Right atrium auricular region (tissue), 2 donors: ENCODE results near the gene RITA1. TPM values are rescaled to one million over a fixed set of nuclear protein-coding genes. Genes with fewer than 3 reads are reported as not detected.

ENCODE experiments used
- DNase-seq: peaks from one replicate; pipeline ENCODE4 v3.0.0-alpha.2; 2019; ENCODE audit warnings: low spot score
- H3K27ac ChIP-seq, 2 donors: fragments of 200-600 bp; sonication (generic); 1 replicate in 1 of 2; 2 replicates in 1 of 2; pipeline ENCODE4 v1.5.1; 2016 to 2019
- H3K27me3 ChIP-seq, 2 donors: fragments of 200-600 bp; sonication (generic); one replicate each; pipeline versions ENCODE4 v1.5.1 to v1.6.0; 2017 to 2019
- H3K36me3 ChIP-seq: fragments of 200-600 bp; sonication (generic); one replicate; pipeline ENCODE4 v1.5.1; 2016
- H3K4me1 ChIP-seq, 2 donors: fragments of 200-600 bp; sonication (generic); one replicate each; pipeline versions ENCODE4 v1.5.1 to v1.6.0; 2017 to 2019
- H3K4me3 ChIP-seq, 2 donors: fragments of 200-600 bp; sonication (generic); 1 replicate in 1 of 2; 2 replicates in 1 of 2; pipeline ENCODE4 v1.5.1; 2017 to 2019; ENCODE audit warnings: mild to moderate bottlenecking in 1 of 2, moderate library complexity in 1 of 2
- H3K9me3 ChIP-seq, 2 donors: fragments of 200-600 bp; sonication (generic); one replicate each; pipeline ENCODE4 v1.5.1; 2019
- total RNA-seq, 2 donors: library from RNA; depleted of rRNA; stranded (reverse); fragments of >200 nt; gene quantifications; one replicate each; pipeline ENCODE4 v1.1.0, GENCODE V29; 2016
- TF ChIP-seq, protein P1 (sequence below), 2 donors: fragments of 200-600 bp; sonication (generic); IDR thresholded peaks; one replicate each; pipeline ENCODE4 v1.5.1; 2019; ENCODE audit warnings: antibody characterized with exemption in 2 of 2

RITA1 gene
- total RNA-seq, 2 donors from 2014 or later: 18.2 to 25.4 TPM

DNA sequence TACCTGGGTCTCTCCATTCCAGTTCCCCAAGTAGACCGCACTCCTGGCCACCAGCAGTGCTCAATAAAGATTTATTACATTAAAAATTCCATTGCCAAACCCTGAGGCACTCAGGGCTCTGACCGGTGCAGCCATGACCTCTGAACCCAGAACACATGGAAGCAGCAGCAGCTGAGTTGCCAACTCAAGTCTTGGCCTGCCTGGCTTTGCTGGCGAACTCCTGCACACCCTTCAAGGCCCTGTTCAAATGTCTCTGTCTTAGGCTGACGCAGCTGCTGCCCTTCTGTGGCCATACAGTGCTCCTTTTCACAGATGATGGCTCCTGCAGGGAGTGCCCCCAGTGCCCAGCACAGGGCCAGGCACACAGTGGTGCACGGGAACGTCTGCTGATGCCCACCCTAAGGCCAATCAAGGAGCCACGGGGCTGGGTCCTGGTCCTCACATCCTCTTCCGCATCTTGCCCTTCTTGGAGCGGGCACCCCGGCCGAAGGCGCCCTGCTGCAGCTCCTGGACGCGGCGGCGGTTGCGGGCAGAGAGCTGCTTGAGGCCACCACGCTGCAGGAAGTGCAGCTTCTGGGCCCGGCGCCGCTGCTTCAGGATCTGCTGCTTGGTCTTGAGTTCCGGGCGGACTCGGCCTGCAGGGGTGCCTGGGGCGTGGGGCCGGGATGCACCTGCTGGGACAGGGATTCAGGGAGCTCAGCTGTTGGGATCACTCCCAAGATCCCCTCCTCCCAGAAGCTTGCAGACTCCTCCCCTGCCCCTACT, 26.9 kb upstream of the RITA1 start:
- peaks cover 7 to 10% of the 10 kb centered on the region in 2 donors for H3K27me3 ChIP-seq
- no peak overlapping the region for H3K4me3 ChIP-seq
- H3K27ac ChIP-seq: no peak overlapping the region
- H3K36me3 ChIP-seq: peaks cover 57% of the 10 kb centered on the region
- H3K9me3 ChIP-seq: no peaks in the 10 kb centered on the region
- TF ChIP-seq, protein P1, sequence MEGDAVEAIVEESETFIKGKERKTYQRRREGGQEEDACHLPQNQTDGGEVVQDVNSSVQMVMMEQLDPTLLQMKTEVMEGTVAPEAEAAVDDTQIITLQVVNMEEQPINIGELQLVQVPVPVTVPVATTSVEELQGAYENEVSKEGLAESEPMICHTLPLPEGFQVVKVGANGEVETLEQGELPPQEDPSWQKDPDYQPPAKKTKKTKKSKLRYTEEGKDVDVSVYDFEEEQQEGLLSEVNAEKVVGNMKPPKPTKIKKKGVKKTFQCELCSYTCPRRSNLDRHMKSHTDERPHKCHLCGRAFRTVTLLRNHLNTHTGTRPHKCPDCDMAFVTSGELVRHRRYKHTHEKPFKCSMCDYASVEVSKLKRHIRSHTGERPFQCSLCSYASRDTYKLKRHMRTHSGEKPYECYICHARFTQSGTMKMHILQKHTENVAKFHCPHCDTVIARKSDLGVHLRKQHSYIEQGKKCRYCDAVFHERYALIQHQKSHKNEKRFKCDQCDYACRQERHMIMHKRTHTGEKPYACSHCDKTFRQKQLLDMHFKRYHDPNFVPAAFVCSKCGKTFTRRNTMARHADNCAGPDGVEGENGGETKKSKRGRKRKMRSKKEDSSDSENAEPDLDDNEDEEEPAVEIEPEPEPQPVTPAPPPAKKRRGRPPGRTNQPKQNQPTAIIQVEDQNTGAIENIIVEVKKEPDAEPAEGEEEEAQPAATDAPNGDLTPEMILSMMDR (IDR thresholded peaks at IDR 0.05): no peak
- no peak for DNase-seq
- peaks cover 0 to 13% of the 10 kb centered on the region in 2 donors for H3K4me1 ChIP-seq

DNA sequence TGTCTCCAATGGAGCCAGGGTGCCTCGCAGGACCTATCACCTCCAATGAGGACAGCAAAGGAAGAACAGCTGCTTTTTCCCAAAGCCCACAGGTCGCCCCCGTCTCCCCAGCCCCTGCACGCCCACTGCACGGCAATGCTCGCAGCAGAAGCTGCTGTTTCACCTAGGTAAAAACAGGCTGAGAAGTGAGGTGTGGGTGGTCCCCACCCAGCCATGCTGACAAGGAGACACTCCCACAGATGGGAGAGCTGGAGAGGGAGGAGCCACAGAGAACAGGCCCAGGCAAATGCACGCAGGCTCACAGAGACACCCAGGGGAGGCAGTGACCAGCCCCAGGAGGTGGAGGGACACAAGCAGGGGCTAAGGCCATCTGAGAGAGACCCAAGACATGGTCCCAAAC, 25.6 kb upstream of the RITA1 start:
- peaks cover 0 to 1% of the 10 kb centered on the region in 2 donors for H3K4me1 ChIP-seq
- no peak overlapping the region for H3K27ac ChIP-seq
- H3K4me3 ChIP-seq: no peak overlapping the region
- TF ChIP-seq, protein P1 (IDR thresholded peaks at IDR 0.05): no peak
- H3K36me3 ChIP-seq: peaks cover 67% of the 10 kb centered on the region
- peaks cover 0 to 6% of the 10 kb centered on the region in 2 donors for H3K27me3 ChIP-seq
- DNase-seq: no peak
- H3K9me3 ChIP-seq: no peaks in the 10 kb centered on the region

DNA sequence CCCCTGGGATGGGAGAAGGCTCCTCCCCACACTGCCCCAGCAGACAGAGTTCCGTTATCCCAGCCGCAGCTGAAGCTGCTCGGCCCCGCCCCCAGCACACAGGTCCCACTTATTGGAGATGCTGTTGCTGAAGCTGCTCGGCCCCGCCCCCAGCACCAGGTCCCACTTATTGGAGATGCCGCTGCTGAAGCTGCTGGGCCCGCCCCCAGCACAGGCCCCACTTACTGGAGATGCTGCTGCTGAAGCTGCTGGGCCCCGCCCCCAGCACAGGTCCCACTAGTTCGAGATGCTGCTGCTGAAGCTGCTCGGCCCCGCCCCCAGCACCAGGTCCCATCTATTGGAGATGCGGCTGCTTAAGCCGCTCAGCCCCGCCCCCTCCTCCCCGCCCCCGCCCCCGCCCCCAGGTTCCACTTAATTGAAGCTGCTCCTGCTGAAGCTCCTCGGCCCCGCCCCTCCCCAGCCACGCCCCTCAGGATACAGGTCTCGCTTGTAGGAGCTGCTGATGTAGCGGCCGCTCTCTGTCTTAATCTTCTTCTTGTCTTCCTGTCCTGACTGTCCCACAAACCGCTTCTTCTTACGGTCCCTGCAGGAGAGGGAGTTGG, 24.0 kb upstream of the RITA1 start:
- TF ChIP-seq, protein P1 (IDR thresholded peaks at IDR 0.05): no peak
- Histone ChIP-seq H3K4me3 (no peak overlapping the region), H3K27me3 (no peaks in the 10 kb centered on the region), H3K9me3 (no peaks in the 10 kb centered on the region), H3K27ac (no peak overlapping the region), H3K4me1 (no peaks in the 10 kb centered on the region), H3K36me3 (peaks cover 83% of the 10 kb centered on the region)
- no peak for DNase-seq

DNA sequence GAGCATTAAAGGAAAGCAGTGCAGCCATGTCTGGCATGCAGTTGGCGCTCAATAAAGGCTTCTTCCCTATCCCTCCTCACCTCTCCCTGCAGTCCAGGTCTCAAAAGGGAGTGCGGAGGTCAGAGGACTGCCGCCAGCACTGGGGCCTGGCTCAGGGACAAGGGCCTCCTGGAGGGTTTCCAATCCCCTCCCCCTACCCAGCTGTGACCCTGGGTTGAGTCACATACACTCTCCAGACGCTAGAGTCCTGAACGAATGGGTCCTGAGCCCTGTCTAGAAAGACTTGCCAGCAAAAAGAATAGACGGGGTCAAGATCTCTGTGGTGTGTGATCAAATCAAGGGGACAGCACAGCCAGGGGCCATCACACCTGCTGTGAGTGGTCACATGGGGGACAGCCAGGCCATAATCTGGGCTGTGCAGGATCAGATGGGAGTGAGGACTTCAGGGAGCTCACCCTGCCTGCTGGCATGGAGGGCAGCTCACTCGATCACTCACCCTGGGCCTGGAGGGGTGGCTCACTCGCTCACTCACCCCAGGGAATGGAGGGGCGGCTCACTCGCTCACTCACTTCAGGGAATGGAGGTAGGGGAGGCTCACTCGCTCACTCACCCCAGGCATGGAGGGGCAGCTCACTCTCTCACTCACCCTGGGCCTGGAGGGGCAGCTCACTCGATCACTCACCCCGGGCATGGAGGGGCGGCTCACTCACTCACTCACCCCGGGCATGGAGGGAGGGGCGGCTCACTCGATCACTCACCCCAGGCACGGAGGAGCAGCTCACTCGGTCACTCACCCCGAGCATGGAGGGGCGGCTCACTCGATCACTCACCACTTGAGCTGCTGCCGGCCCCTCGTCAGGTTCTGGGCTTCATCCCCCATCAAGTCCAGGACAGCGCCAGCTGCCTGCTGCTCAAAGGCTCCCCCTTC, 23.2 kb upstream of the RITA1 start:
- no peak for DNase-seq
- H3K4me1 ChIP-seq: no peaks in the 10 kb centered on the region
- peaks cover 91% of the 10 kb centered on the region for H3K36me3 ChIP-seq
- TF ChIP-seq, protein P1 (IDR thresholded peaks at IDR 0.05): no peak
- no peaks in the 10 kb centered on the region for H3K9me3 ChIP-seq
- no peak overlapping the region for H3K4me3 ChIP-seq
- no peaks in the 10 kb centered on the region for H3K27me3 ChIP-seq
- no peak overlapping the region for H3K27ac ChIP-seq

DNA sequence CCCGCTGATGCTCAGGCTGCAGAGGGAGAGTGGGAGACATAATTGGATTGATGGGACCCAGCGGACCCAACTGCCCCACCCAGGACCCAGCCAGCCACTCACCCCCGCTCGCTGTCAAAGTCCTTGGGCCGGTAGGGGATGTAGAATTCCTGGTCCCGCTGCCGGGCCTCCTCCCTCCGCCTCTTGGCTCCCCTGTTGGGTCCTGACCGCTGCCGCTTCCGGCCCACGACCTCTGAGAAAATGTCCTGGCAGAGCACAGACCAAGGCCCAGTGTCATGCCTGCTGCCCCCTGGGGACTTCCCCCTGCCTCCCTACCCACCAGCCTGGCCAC, 22.5 kb upstream of the RITA1 start:
- Histone ChIP-seq H3K36me3 (peaks cover 94% of the 10 kb centered on the region), H3K4me3 (no peak overlapping the region), H3K27ac (no peak overlapping the region), H3K4me1 (no peaks in the 10 kb centered on the region), H3K9me3 (no peaks in the 10 kb centered on the region), H3K27me3 (no peaks in the 10 kb centered on the region)
- no peak for DNase-seq
- TF ChIP-seq, protein P1 (IDR thresholded peaks at IDR 0.05): no peak
